Central memory CD4-positive, alpha-beta T cell (primary cell): ENCODE results near the gene DEGS1.

Experiments used
- DNase-seq: peaks from one replicate; pipeline ENCODE4 v3.0.0; 2022
- total RNA-seq, 3 experiments: gene quantifications; one replicate each; lab custom pipeline; 2026; lab: John Stamatoyannopoulos, UW

Gene DEGS1
- total RNA-seq: 56.4 to 96.8 (median 64.8) reads per million in 3 experiments

GRCh38 chr1:224182866-224183590 lies at the start of gene DEGS1:
Gene DEGS1, plus strand, starts transcription at chr1:224183240. Its CDS starts 97 bp downstream, at chr1:224183337.
- peak; percentile 85 for DNase-seq

- DNase-seq: no peak
Observed at GRCh38 chr1:224133741-224134299, 49.2 kb upstream of the DEGS1 start.

GRCh38 chr1:224137518-224137917 lies 45.5 kb upstream of the DEGS1 start:
- DNase-seq: no peak

GRCh38 chr1:224138198-224138597 lies 44.8 kb upstream of the DEGS1 start:
- no peak for DNase-seq

GRCh38 chr1:224141693-224142092 lies 41.3 kb upstream of the DEGS1 start:
- no peak for DNase-seq

GRCh38 chr1:224149709-224150108 lies 33.3 kb upstream of the DEGS1 start:
- no peak for DNase-seq

GRCh38 chr1:224151117-224151516 lies 31.9 kb upstream of the DEGS1 start:
- DNase-seq: no peak

GRCh38 chr1:224157316-224157715 lies 25.7 kb upstream of the DEGS1 start:
- DNase-seq: no peak

GRCh38 chr1:224159541-224159940 lies 23.5 kb upstream of the DEGS1 start:
- no peak for DNase-seq

- no peak for DNase-seq
Observed at GRCh38 chr1:224160171-224160682, 22.8 kb upstream of the DEGS1 start.

- DNase-seq: no peak
Observed at GRCh38 chr1:224162768-224163167, 20.3 kb upstream of the DEGS1 start.

GRCh38 chr1:224163311-224163710 lies 19.7 kb upstream of the DEGS1 start:
- DNase-seq: no peak

GRCh38 chr1:224168859-224169380 lies 14.1 kb upstream of the DEGS1 start:
- peak; percentile 73 for DNase-seq

- DNase-seq: no peak
Observed at GRCh38 chr1:224169718-224170270, 13.2 kb upstream of the DEGS1 start.

- no peak for DNase-seq
Observed at GRCh38 chr1:224170343-224170742, 12.7 kb upstream of the DEGS1 start.

GRCh38 chr1:224170748-224171478 lies 12.1 kb upstream of the DEGS1 start:
- peak; percentile 51 for DNase-seq

GRCh38 chr1:224172229-224172628 lies 10.8 kb upstream of the DEGS1 start:
- no peak for DNase-seq

GRCh38 chr1:224173523-224173922 lies 9.5 kb upstream of the DEGS1 start:
- DNase-seq: no peak

GRCh38 chr1:224175617-224176016 lies 7.4 kb upstream of the DEGS1 start:
- DNase-seq: no peak

- no peak for DNase-seq
Observed at GRCh38 chr1:224177356-224177999, 5.6 kb upstream of the DEGS1 start.

- DNase-seq: no peak
Observed at GRCh38 chr1:224178894-224179293, 4.1 kb upstream of the DEGS1 start.

GRCh38 chr1:224180783-224181452 lies 2.1 kb upstream of the DEGS1 start:
- no peak for DNase-seq
